OCI-LY7 (cell line): ENCODE data around the gene FEZF2. TPM values are rescaled to one million over a fixed set of nuclear protein-coding genes. Genes with fewer than 3 reads are reported as not detected.

ENCODE experiments used
- BruUV-seq: library from RNA; stranded (reverse); fragments of 400-500 nt; replicated peaks from 2 replicates; lab custom pipeline; 2021; lab: Mats Ljungman, UMichigan
- CTCF ChIA-PET: fragments of 300-600 bp; sonication (Branson Sonifier 250); formaldehyde crosslinking; loops from one replicate; lab custom pipeline; 2022; ENCODE audit warnings: antibody characterized with exemption; ENCODE audit not compliant: unreplicated experiment; lab: Charles Lee
- POLR2A ChIA-PET: fragments of 300-600 bp; sonication (Branson Sonifier 250); formaldehyde crosslinking; loops from one replicate; lab custom pipeline; 2022; ENCODE audit warnings: antibody characterized with exemption; lab: Charles Lee
- DNase-seq: peaks from one replicate; pipeline ENCODE4 v3.0.0-alpha.2; 2015; ENCODE audit warnings: low spot score
- H2AFZ ChIP-seq: fragments of 200-600 bp; sonication (generic), shearing (Covaris generic); 2 replicates; pipeline ENCODE4 v1.6.1; 2014; ENCODE audit warnings: mild to moderate bottlenecking, antibody characterized with exemption, low read length, moderate library complexity
- H3K27ac ChIP-seq: fragments of 200-600 bp; sonication (generic); 2 replicates; pipeline ENCODE4 v1.5.1; 2014; ENCODE audit warnings: mixed run types, low read depth, mild to moderate bottlenecking, moderate library complexity, low read length, inconsistent platforms; ENCODE audit not compliant: poor library complexity, severe bottlenecking
- H3K36me3 ChIP-seq: fragments of 200-600 bp; sonication (generic); 2 replicates; pipeline ENCODE4 v1.6.1; 2014; ENCODE audit warnings: mild to moderate bottlenecking, antibody characterized with exemption, low read length, moderate library complexity, mixed read lengths; ENCODE audit not compliant: insufficient read depth
- H3K4me1 ChIP-seq: fragments of 200-600 bp; sonication (generic); 2 replicates; pipeline ENCODE4 v1.5.1; 2014; ENCODE audit warnings: mild to moderate bottlenecking, low read length; ENCODE audit not compliant: insufficient read depth, poor library complexity, severe bottlenecking
- H3K4me2 ChIP-seq: fragments of 200-600 bp; sonication (generic); 2 replicates; pipeline ENCODE4 v1.6.1; 2014; ENCODE audit warnings: mild to moderate bottlenecking, low read length
- H3K4me3 ChIP-seq: fragments of 200-600 bp; sonication (generic); 2 replicates; pipeline ENCODE4 v1.5.1; 2014; ENCODE audit warnings: mild to moderate bottlenecking, low read depth, low read length; ENCODE audit not compliant: poor library complexity, severe bottlenecking
- H3K79me2 ChIP-seq: fragments of 200-600 bp; sonication (generic); 2 replicates; pipeline ENCODE4 v1.6.1; 2016; ENCODE audit warnings: low read depth, mild to moderate bottlenecking, low read length, moderate library complexity, mixed read lengths; ENCODE audit not compliant: insufficient read depth
- H3K9me2 ChIP-seq: fragments of 200-600 bp; sonication (generic); 2 replicates; pipeline ENCODE4 v1.6.1; 2016; ENCODE audit warnings: mild to moderate bottlenecking, low read length, mixed read lengths; ENCODE audit not compliant: insufficient read depth
- H3K9me3 ChIP-seq: fragments of 200-600 bp; sonication (generic); 2 replicates; pipeline ENCODE4 v1.6.1; 2014; ENCODE audit warnings: mild to moderate bottlenecking, mixed run types, low read length, mixed read lengths
- H4K20me1 ChIP-seq: fragments of 200-600 bp; sonication (generic); 2 replicates; pipeline ENCODE4 v1.6.1; 2014; ENCODE audit warnings: mild to moderate bottlenecking, antibody characterized with exemption, low read length, moderate library complexity, mixed read lengths; ENCODE audit not compliant: insufficient read depth
- CTCF ChIP-seq: fragments of 200-600 bp; sonication (generic); conservative IDR thresholded peaks from 2 replicates; pipeline ENCODE4 v1.5.1; 2014; ENCODE audit warnings: mild to moderate bottlenecking, antibody characterized with exemption, low read length, moderate library complexity, mixed read lengths
- EZH2phosphoT487 ChIP-seq: fragments of 200-600 bp; sonication (generic); IDR thresholded peaks from 2 replicates; pipeline ENCODE4 v1.6.1; 2018; ENCODE audit warnings: low read depth, borderline replicate concordance, mild to moderate bottlenecking, mixed run types, antibody characterized with exemption, low read length, moderate library complexity, mixed read lengths
- intact Hi-C: fragments of 100-400 bp; cut with micrococcal nuclease; formaldehyde crosslinking; loops from one replicate; pipeline ENCODE4 v1.10.0; 2022; ENCODE audit not compliant: unreplicated experiment
- total RNA-seq, 2 experiments: library from RNA; depleted of rRNA in 1 of 2; stranded (reverse); fragments of >200 nt in 1 of 2; shearing (Covaris generic) in 1 of 2; gene quantifications; 2 replicates each; pipeline ENCODE4 v1.2.3, GENCODE V29; 2014 to 2022

The FEZF2 gene
- total RNA-seq, 2 experiments from 2014 or later = not detected

- Histone ChIP-seq H3K79me2 (no peaks in the 10 kb centered on the region), H3K27ac (no peak overlapping the region), H3K9me2 (no peaks in the 10 kb centered on the region), H3K9me3 (no peaks in the 10 kb centered on the region), H3K4me3 (no peak overlapping the region), H3K4me2 (no peak overlapping the region), H2AFZ (no peak overlapping the region), H3K4me1 (no peaks in the 10 kb centered on the region), H4K20me1 (no peaks in the 10 kb centered on the region), H3K36me3 (no peaks in the 10 kb centered on the region)
- DNase-seq = no peak
- ChIA-PET POLR2A (interaction anchor here (0.7 kb wide), 1 partner anchor 23 kb away, joined by 3 read pairs; no protein-coding TSS in a partner anchor), CTCF (no interaction called here)
- TF ChIP-seq CTCF (no peak), EZH2phosphoT487 (no peak)
- intact Hi-C loops = no loop called here
- BruUV-seq = no TSS peak
Measured at GRCh38 chr3:62368705-62369475, 4.5 kb downstream of the FEZF2 start.

GRCh38 chr3:62368290-62368704 is 5.1 kb downstream of the FEZF2 start:
- H4K20me1 ChIP-seq = no peaks in the 10 kb centered on the region
- H3K9me2 ChIP-seq = no peaks in the 10 kb centered on the region
- no peaks in the 10 kb centered on the region for H3K4me1 ChIP-seq
- no peak overlapping the region for H2AFZ ChIP-seq
- no peak overlapping the region for H3K4me3 ChIP-seq
- BruUV-seq = no TSS peak
- H3K4me2 ChIP-seq = no peak overlapping the region
- H3K9me3 ChIP-seq = no peaks in the 10 kb centered on the region
- no peak for DNase-seq
- no peaks in the 10 kb centered on the region for H3K36me3 ChIP-seq
- intact Hi-C loops = no loop called here
- H3K27ac ChIP-seq = no peak overlapping the region
- ChIA-PET POLR2A (no interaction called here), CTCF (no interaction called here)
- H3K79me2 ChIP-seq = no peaks in the 10 kb centered on the region
- TF ChIP-seq CTCF (no peak), EZH2phosphoT487 (no peak)

GRCh38 chr3:62367763-62368195 is 5.6 kb downstream of the FEZF2 start:
- Histone ChIP-seq H3K9me2 (no peaks in the 10 kb centered on the region), H3K79me2 (no peaks in the 10 kb centered on the region), H3K36me3 (no peaks in the 10 kb centered on the region), H3K4me3 (no peak overlapping the region), H3K27ac (no peak overlapping the region), H2AFZ (no peak overlapping the region), H4K20me1 (no peaks in the 10 kb centered on the region), H3K9me3 (no peaks in the 10 kb centered on the region), H3K4me1 (no peaks in the 10 kb centered on the region), H3K4me2 (no peak overlapping the region)
- BruUV-seq = no TSS peak
- POLR2A ChIA-PET = no interaction called here
- intact Hi-C loops = no loop called here
- DNase-seq = no peak
- CTCF ChIA-PET = no interaction called here
- no peak for TF ChIP-seq CTCF
- TF ChIP-seq EZH2phosphoT487 = no peak
